HFFc6 (cell line): Measurements from ENCODE around the gene C17orf114.

Experiments used
- DNase-seq: peaks from one replicate; pipeline ENCODE4 v3.0.0-alpha.2; 2018
- H3K27ac Mint-ChIP-seq: 2 replicates; pipeline ENCODE4 v1.8.0; 2020; ENCODE audit warnings: mild to moderate bottlenecking, mixed read lengths
- H3K27me3 Mint-ChIP-seq: 2 replicates; pipeline ENCODE4 v1.8.0; 2021; ENCODE audit warnings: mild to moderate bottlenecking, moderate library complexity, mixed read lengths; ENCODE audit not compliant: insufficient read depth
- H3K36me3 Mint-ChIP-seq: 2 replicates; pipeline ENCODE4 v1.8.0; 2021; ENCODE audit warnings: low read depth, mixed read lengths
- H3K4me1 Mint-ChIP-seq: 2 replicates; pipeline ENCODE4 v1.8.0; 2020; ENCODE audit warnings: low read depth, mixed read lengths
- H3K4me3 Mint-ChIP-seq: 2 replicates; pipeline ENCODE4 v1.8.0; 2020; ENCODE audit warnings: mild to moderate bottlenecking, moderate library complexity, mixed read lengths
- H3K9me3 Mint-ChIP-seq: 2 replicates; pipeline ENCODE4 v1.8.0; 2020; ENCODE audit warnings: mild to moderate bottlenecking, mixed read lengths
- TF ChIP-seq, protein P1 (sequence below): fragments of 200-600 bp; sonication (generic); IDR thresholded peaks from 2 replicates; pipeline ENCODE4 v1.5.0; 2021; ENCODE audit warnings: antibody characterized with exemption, mild to moderate bottlenecking

The C17orf114 gene

DNA sequence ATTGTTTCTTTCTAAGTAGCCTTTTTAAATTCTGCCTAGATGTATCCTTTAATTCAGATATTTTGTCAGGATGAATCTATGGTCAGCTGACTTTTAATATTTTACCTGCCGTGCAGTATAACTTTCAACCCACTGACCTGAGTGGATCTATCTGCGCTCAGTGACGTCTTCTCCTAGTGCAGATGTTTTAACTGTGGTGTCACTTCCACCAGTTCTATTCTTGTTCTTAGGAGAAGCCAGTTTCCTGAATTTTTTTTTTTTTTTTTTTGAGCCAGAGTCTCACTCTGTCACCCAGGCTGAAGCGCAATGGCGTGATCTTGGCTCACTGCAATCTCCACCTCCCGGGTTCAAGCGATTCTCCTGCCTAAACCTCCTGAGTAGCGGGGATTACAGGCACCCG, 35.4 kb downstream of the C17orf114 start:
- no peaks in the 10 kb centered on the region for H3K9me3 Mint-ChIP-seq
- no peak overlapping the region for H3K4me3 Mint-ChIP-seq
- peaks cover 16% of the 10 kb centered on the region for H3K27me3 Mint-ChIP-seq
- H3K36me3 Mint-ChIP-seq = no peaks in the 10 kb centered on the region
- peaks cover 10% of the 10 kb centered on the region; the same call in 1 of the 2 replicates for H3K4me1 Mint-ChIP-seq
- TF ChIP-seq, protein P1, sequence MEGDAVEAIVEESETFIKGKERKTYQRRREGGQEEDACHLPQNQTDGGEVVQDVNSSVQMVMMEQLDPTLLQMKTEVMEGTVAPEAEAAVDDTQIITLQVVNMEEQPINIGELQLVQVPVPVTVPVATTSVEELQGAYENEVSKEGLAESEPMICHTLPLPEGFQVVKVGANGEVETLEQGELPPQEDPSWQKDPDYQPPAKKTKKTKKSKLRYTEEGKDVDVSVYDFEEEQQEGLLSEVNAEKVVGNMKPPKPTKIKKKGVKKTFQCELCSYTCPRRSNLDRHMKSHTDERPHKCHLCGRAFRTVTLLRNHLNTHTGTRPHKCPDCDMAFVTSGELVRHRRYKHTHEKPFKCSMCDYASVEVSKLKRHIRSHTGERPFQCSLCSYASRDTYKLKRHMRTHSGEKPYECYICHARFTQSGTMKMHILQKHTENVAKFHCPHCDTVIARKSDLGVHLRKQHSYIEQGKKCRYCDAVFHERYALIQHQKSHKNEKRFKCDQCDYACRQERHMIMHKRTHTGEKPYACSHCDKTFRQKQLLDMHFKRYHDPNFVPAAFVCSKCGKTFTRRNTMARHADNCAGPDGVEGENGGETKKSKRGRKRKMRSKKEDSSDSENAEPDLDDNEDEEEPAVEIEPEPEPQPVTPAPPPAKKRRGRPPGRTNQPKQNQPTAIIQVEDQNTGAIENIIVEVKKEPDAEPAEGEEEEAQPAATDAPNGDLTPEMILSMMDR = no peak
- DNase-seq = no peak
- H3K27ac Mint-ChIP-seq = no peak overlapping the region

DNA sequence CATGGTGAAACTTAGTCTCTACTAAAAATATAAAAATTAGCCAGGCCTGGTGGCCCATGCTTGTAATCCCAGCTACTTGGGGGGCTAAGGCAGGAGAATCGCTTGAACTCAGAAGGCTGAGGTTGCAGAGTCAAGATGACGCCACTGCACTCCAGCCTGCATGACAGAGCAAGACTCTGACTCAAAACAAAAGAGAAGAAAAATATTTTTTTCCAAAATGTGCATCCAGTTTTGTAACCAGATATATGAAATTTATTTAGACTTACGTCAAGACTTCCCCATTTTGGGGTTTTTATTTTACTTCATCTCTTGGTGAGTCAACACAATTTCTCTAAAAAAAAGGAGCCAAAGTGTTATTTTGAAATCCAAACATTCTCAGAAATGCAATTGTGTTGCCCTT, 35.9 kb downstream of the C17orf114 start:
- Mint-ChIP-seq H3K4me1 (peaks cover 10% of the 10 kb centered on the region; the same call in 1 of the 2 replicates), H3K4me3 (no peak overlapping the region), H3K36me3 (no peaks in the 10 kb centered on the region), H3K27me3 (peaks cover 17% of the 10 kb centered on the region), H3K9me3 (no peaks in the 10 kb centered on the region), H3K27ac (no peak overlapping the region)
- no peak for DNase-seq
- TF ChIP-seq, protein P1 = no peak

- TF ChIP-seq, protein P1 = no peak
- no peaks in the 10 kb centered on the region for H3K9me3 Mint-ChIP-seq
- no peak overlapping the region for H3K27ac Mint-ChIP-seq
- H3K27me3 Mint-ChIP-seq = peaks cover 21% of the 10 kb centered on the region
- H3K4me1 Mint-ChIP-seq = peaks cover 3% of the 10 kb centered on the region; the same call in 1 of the 2 replicates
- no peak overlapping the region for H3K4me3 Mint-ChIP-seq
- no peak for DNase-seq
- no peaks in the 10 kb centered on the region for H3K36me3 Mint-ChIP-seq
These were observed 37.5 kb downstream of the C17orf114 start for GRCh38 chr17:4764595-4764994.

GRCh38 chr17:4759776-4760236, 42.3 kb downstream of the C17orf114 start:
- H3K27ac Mint-ChIP-seq = no peak overlapping the region
- TF ChIP-seq, protein P1 = no peak
- peaks cover 58% of the 10 kb centered on the region for H3K27me3 Mint-ChIP-seq
- DNase-seq = no peak
- H3K4me3 Mint-ChIP-seq = no peak overlapping the region
- no peaks in the 10 kb centered on the region for H3K4me1 Mint-ChIP-seq
- H3K36me3 Mint-ChIP-seq = no peaks in the 10 kb centered on the region
- no peaks in the 10 kb centered on the region for H3K9me3 Mint-ChIP-seq

DNA sequence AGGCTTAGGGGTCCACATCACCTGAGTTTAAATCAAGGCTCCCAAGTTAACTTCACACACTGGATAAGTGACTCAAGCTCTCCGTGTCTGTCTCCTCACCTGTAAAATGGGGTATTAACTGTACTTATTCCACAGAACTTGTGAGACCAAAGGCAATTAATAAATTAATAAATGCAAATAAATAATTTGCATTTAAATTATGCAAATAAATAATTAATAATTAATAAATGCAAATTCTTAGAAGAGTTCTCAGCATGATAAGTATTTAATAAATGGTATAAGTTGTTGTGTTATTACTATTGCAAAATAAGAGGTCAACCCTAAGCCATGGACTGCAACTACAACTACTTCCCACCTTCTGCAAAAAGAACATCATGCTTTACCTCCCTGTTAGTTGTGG, 48.7 kb downstream of the C17orf114 start:
- peaks cover 63% of the 10 kb centered on the region for H3K27me3 Mint-ChIP-seq
- H3K9me3 Mint-ChIP-seq = no peaks in the 10 kb centered on the region
- no peaks in the 10 kb centered on the region for H3K4me1 Mint-ChIP-seq
- no peak overlapping the region for H3K27ac Mint-ChIP-seq
- no peak overlapping the region for H3K4me3 Mint-ChIP-seq
- TF ChIP-seq, protein P1 = no peak
- no peak for DNase-seq
- no peaks in the 10 kb centered on the region for H3K36me3 Mint-ChIP-seq

GRCh38 chr17:4751932-4752331, 50.2 kb downstream of the C17orf114 start:
- DNase-seq = no peak
- H3K4me1 Mint-ChIP-seq = no peaks in the 10 kb centered on the region
- no peaks in the 10 kb centered on the region for H3K9me3 Mint-ChIP-seq
- no peak overlapping the region for H3K27ac Mint-ChIP-seq
- TF ChIP-seq, protein P1 = no peak
- H3K4me3 Mint-ChIP-seq = no peak overlapping the region
- H3K27me3 Mint-ChIP-seq = peaks cover 55% of the 10 kb centered on the region
- no peaks in the 10 kb centered on the region for H3K36me3 Mint-ChIP-seq
